ENCODE measurements around the gene FARP1.

Gene FARP1

GRCh38 chr13:98284679-98285078 is 141.8 kb downstream of the FARP1 start:
- no peak for DNase-seq (ENCODE audit: low read depth)

- peak; percentile 63 for DNase-seq (ENCODE audit: low read depth)
Measured at GRCh38 chr13:98285317-98285716, 142.4 kb downstream of the FARP1 start.

- DNase-seq (ENCODE audit: low read depth) = no peak
Measured at GRCh38 chr13:98285852-98286594, 143.1 kb downstream of the FARP1 start.

- DNase-seq (ENCODE audit: low read depth) = no peak
Measured at GRCh38 chr13:98286799-98287198, 143.9 kb downstream of the FARP1 start.

- DNase-seq (ENCODE audit: low read depth) = no peak
Measured at GRCh38 chr13:98288211-98288610, 145.3 kb downstream of the FARP1 start.

GRCh38 chr13:98289339-98289945 is 146.5 kb downstream of the FARP1 start:
- DNase-seq (ENCODE audit: low read depth) = no peak

- DNase-seq (ENCODE audit: low read depth) = no peak
Measured at GRCh38 chr13:98290261-98290660, 147.4 kb downstream of the FARP1 start.

GRCh38 chr13:98291658-98292057 is 148.8 kb downstream of the FARP1 start:
- DNase-seq (ENCODE audit: low read depth) = no peak

GRCh38 chr13:98293103-98293502 is 150.2 kb downstream of the FARP1 start:
- DNase-seq (ENCODE audit: low read depth) = peak; percentile 49

GRCh38 chr13:98293570-98294142 is 150.8 kb downstream of the FARP1 start:
- DNase-seq (ENCODE audit: low read depth) = peak; percentile 68

- peak; percentile 73 for DNase-seq (ENCODE audit: low read depth)
Measured at GRCh38 chr13:98295371-98295770, 152.5 kb downstream of the FARP1 start.

- DNase-seq (ENCODE audit: low read depth) = no peak
Measured at GRCh38 chr13:98297051-98297450, 154.2 kb downstream of the FARP1 start.

GRCh38 chr13:98297745-98298144 is 154.9 kb downstream of the FARP1 start:
- DNase-seq (ENCODE audit: low read depth) = no peak

GRCh38 chr13:98298599-98298998 is 155.7 kb downstream of the FARP1 start:
- DNase-seq (ENCODE audit: low read depth) = no peak

GRCh38 chr13:98299235-98299965 is 156.5 kb downstream of the FARP1 start:
- peak; percentile 61 for DNase-seq (ENCODE audit: low read depth)

- no peak for DNase-seq (ENCODE audit: low read depth)
Measured at GRCh38 chr13:98299966-98300350, 157.1 kb downstream of the FARP1 start.

GRCh38 chr13:98300956-98301641 is 158.2 kb downstream of the FARP1 start:
- DNase-seq (ENCODE audit: low read depth) = peak; percentile 79

GRCh38 chr13:98301721-98302120 is 158.8 kb downstream of the FARP1 start:
- peak; percentile 68 for DNase-seq (ENCODE audit: low read depth)

GRCh38 chr13:98303858-98304257 is 161.0 kb downstream of the FARP1 start:
- no peak for DNase-seq (ENCODE audit: low read depth)

- DNase-seq (ENCODE audit: low read depth) = no peak
Measured at GRCh38 chr13:98305670-98306069, 162.8 kb downstream of the FARP1 start.

- peak; percentile 56 for DNase-seq (ENCODE audit: low read depth)
Measured at GRCh38 chr13:98307463-98308085, 164.7 kb downstream of the FARP1 start.
